Stimulated activated effector memory CD8-positive, alpha-beta T cell treated with anti-CD3 and anti-CD28 coated beads, Interleukin-12 subunit alpha, Interleukin-12 subunit beta, amount 100 ng/mL, for 72 hours (primary cell): ENCODE data around the gene LINC00305.

Experiments
- ATAC-seq: fragments of 150-1000 bp; cut with Tn5 transposase; 2 replicates; pipeline ENCODE4 v1.10.0; 2021
- DNase-seq, 2 donors: peaks; one replicate each; pipeline ENCODE4 v3.0.0; 2021 to 2022; ENCODE audit warnings: low spot score in 2 of 2
- H3K27ac Mint-ChIP-seq: one replicate; pipeline ENCODE4 v1.8.0; 2022; ENCODE audit warnings: mild to moderate bottlenecking, mixed read lengths
- H3K36me3 Mint-ChIP-seq: one replicate; pipeline ENCODE4 v1.8.0; 2022; ENCODE audit warnings: mild to moderate bottlenecking, mixed read lengths
- H3K4me1 Mint-ChIP-seq: one replicate; pipeline ENCODE4 v1.8.0; 2022; ENCODE audit warnings: mixed read lengths
- H3K4me3 Mint-ChIP-seq: one replicate; pipeline ENCODE4 v1.8.0; 2022; ENCODE audit warnings: mild to moderate bottlenecking, mixed read lengths
- H3K9me3 Mint-ChIP-seq: one replicate; pipeline ENCODE4 v1.8.0; 2022; ENCODE audit warnings: mixed read lengths

LINC00305 gene

GRCh38 chr18:64134044-64134747, 14.7 kb downstream of the LINC00305 start:
- Mint-ChIP-seq H3K4me3 (no peak overlapping the region), H3K27ac (no peak overlapping the region), H3K9me3 (peaks cover 2% of the 10 kb centered on the region), H3K4me1 (no peaks in the 10 kb centered on the region), H3K36me3 (no peaks in the 10 kb centered on the region)
- DNase-seq, result no peak
- no peak for ATAC-seq

DNA sequence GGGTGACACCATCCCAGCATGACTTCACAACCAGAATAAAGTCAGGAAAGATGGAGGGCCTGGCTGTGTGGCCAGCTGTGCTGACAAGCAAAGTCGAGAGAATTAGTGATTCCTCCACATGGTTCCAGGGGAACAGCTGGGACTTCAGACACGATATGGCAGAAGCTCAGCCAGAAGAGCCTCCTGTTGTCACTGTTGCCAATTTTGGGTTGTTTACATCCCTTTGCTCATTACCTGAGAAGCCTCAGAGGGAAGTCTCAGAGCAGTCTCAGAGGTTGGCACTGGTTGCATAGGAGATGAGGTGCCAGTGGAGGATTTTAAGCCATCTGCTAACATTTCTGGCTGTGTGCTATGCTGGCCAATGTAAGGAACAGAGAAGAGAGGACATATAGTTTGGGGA, 16.0 kb downstream of the LINC00305 start:
- Mint-ChIP-seq H3K4me1 (no peaks in the 10 kb centered on the region), H3K27ac (no peak overlapping the region), H3K4me3 (no peak overlapping the region)

GRCh38 chr18:64131314-64131713, 17.6 kb downstream of the LINC00305 start:
- no peak for DNase-seq
- Mint-ChIP-seq H3K4me3 (no peak overlapping the region), H3K4me1 (no peaks in the 10 kb centered on the region), H3K27ac (no peak overlapping the region), H3K9me3 (no peaks in the 10 kb centered on the region), H3K36me3 (no peaks in the 10 kb centered on the region)
- ATAC-seq, result no peak

More for the DNA sequence above, 16.0 kb downstream of the LINC00305 start:
- Mint-ChIP-seq H3K9me3 (peaks cover 2% of the 10 kb centered on the region), H3K36me3 (no peaks in the 10 kb centered on the region)
- DNase-seq (no peak), ATAC-seq (no peak)

DNA sequence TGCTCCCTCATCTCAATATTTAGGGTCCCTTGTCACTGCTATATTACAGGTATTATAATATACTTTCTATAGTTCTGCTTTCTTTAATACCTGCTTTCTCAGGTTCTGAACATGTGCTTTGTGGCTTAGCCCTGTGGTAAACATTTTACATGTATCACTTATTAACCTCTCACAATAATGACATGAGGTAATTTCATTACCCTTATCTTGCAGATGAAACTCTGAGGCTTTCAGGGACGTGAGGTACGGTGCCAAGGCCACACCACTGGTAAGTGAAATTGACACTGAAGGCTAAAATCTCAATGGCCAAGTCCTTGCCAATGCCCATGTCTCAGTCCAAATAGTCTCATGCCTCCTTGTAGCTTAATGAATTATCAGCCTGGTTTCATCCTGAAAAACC, 21.7 kb downstream of the LINC00305 start:
- Mint-ChIP-seq H3K4me3 (no peak overlapping the region), H3K9me3 (no peaks in the 10 kb centered on the region), H3K27ac (no peak overlapping the region), H3K4me1 (no peaks in the 10 kb centered on the region), H3K36me3 (no peaks in the 10 kb centered on the region)
- no peak for DNase-seq
- ATAC-seq, result no peak

- no peaks in the 10 kb centered on the region for H3K36me3 Mint-ChIP-seq
- H3K4me3 Mint-ChIP-seq, result no peak overlapping the region
- DNase-seq (no peak), ATAC-seq (no peak)
- H3K4me1 Mint-ChIP-seq, result no peaks in the 10 kb centered on the region
- H3K27ac Mint-ChIP-seq, result no peak overlapping the region
- no peaks in the 10 kb centered on the region for H3K9me3 Mint-ChIP-seq
Observed at GRCh38 chr18:64119916-64120315, 29.0 kb downstream of the LINC00305 start.

DNA sequence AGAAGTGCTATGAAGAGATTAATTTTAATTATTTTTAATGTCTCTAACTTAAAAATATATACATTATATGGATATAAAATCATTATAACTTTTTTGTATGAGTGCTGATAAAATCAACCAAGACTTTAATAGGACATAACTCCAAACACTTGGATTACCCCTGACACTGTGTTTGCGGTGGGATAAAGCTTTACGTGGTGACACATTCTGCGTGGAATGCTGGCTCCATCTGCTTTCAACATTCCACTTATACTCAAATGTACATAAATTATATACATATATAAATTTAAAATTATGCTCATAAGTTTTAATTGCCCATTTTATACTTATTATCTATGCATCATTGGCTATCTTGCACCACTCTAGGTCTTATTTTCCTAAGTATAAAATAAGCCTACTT, 30.5 kb downstream of the LINC00305 start:
- no peaks in the 10 kb centered on the region for H3K4me1 Mint-ChIP-seq
- no peak for DNase-seq
- H3K27ac Mint-ChIP-seq, result no peak overlapping the region
- no peak for ATAC-seq
- H3K36me3 Mint-ChIP-seq, result no peaks in the 10 kb centered on the region
- H3K4me3 Mint-ChIP-seq, result no peak overlapping the region
- H3K9me3 Mint-ChIP-seq, result no peaks in the 10 kb centered on the region

DNA sequence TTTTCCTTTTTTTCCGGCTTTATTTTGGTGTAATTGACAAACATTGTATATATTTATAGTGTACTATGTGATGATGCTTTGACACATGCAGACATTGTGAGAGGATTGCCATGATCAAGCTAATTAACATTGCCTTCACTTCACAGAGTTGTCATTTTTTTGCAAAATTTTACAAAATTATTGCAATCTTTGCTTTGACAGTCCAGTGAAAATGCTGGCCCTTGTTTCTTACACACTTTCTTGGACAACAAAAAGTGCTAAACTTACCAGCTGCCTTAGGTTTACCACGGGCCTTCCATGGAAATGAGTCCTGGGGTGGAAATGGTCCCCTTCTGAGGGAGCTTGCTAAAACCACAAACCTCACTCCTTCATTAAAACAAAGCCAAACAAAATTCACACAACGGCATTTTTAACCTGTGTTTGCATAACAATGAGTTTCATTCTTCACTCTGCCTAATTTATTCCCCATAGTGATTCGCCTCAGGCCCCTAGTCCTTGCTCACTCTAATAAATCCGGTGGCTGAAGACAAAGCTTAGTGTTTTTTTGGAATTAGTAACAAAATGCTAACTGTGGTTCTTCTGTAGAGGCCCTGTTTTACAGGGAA, 32.2 kb downstream of the LINC00305 start:
- ATAC-seq, result no peak
- no peaks in the 10 kb centered on the region for H3K4me1 Mint-ChIP-seq
- no peaks in the 10 kb centered on the region for H3K36me3 Mint-ChIP-seq
- H3K4me3 Mint-ChIP-seq, result no peak overlapping the region
- no peak for DNase-seq
- H3K9me3 Mint-ChIP-seq, result no peaks in the 10 kb centered on the region
- H3K27ac Mint-ChIP-seq, result no peak overlapping the region

- ATAC-seq (no peak), DNase-seq (no peak)
- Mint-ChIP-seq H3K4me3 (no peak overlapping the region), H3K4me1 (no peaks in the 10 kb centered on the region), H3K27ac (no peak overlapping the region), H3K36me3 (no peaks in the 10 kb centered on the region), H3K9me3 (no peaks in the 10 kb centered on the region)
Observed at GRCh38 chr18:64115881-64116280, 33.0 kb downstream of the LINC00305 start.

DNA sequence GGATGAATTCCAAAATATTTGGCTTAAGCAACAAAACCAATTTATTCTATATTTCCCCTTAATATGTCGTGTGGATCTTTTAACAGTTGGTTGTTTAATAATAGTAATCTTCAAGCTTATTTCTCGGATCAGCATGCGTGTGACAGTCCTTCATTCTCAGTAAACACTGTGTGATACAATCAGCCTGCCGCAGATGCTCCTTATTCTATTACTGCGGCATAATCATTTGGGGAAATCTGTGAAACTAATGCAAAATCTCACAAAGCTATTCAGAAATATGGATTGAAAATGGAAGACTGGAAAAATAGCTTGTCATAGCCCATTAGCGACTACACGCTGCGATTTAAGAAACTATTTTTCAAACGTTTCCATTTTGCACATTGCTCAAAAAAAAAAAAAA, 36.9 kb downstream of the LINC00305 start:
- ATAC-seq, result no peak
- H3K36me3 Mint-ChIP-seq, result no peaks in the 10 kb centered on the region
- H3K27ac Mint-ChIP-seq, result no peak overlapping the region
- H3K4me1 Mint-ChIP-seq, result no peaks in the 10 kb centered on the region
- no peaks in the 10 kb centered on the region for H3K9me3 Mint-ChIP-seq
- DNase-seq, result no peak
- no peak overlapping the region for H3K4me3 Mint-ChIP-seq

DNA sequence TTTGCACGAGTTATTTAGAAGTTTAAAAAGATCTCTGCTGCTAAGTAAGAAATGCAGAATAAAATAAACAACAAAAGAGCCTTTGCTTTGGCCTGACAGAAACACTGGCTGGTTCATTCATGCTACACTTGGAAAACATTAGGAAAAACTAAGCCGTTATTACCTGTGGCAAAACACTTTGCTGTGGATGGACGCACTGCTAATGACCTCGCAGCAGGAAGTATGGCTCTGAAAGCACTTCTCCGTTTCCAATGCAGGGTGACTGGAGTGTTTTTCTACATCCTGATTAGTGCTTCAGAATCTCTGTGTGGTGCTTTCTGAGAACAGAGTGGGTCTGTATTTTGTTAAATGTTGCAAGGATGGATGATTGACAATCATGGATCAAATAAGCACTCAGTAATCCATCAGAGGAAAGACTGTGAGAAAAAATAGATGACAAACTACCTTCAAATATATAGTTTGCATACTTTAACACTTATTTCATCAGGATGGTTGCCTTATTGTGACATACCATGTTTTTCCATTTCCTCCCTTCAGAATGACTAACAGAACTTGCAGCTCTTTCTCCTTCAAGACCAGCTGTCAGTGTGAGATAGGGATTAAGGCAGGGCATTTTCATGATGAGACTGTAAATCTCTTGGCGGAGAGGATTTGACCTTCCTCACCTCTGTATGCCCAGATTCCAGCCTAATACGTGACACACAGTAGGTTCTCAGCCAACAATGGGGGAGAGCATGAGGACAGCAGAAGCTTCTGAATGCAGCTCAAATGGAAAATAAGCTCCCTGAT, 38.0 kb downstream of the LINC00305 start:
- no peak overlapping the region for H3K4me3 Mint-ChIP-seq
- ATAC-seq (no peak), DNase-seq (no peak)
- H3K27ac Mint-ChIP-seq, result no peak overlapping the region
- no peaks in the 10 kb centered on the region for H3K9me3 Mint-ChIP-seq
- H3K4me1 Mint-ChIP-seq, result no peaks in the 10 kb centered on the region
- H3K36me3 Mint-ChIP-seq, result no peaks in the 10 kb centered on the region

GRCh38 chr18:64103986-64104385, 44.9 kb downstream of the LINC00305 start:
- ATAC-seq (no peak), DNase-seq (no peak)
- Mint-ChIP-seq H3K27ac (no peak overlapping the region), H3K4me3 (no peak overlapping the region), H3K4me1 (no peaks in the 10 kb centered on the region), H3K9me3 (no peaks in the 10 kb centered on the region), H3K36me3 (no peaks in the 10 kb centered on the region)

DNA sequence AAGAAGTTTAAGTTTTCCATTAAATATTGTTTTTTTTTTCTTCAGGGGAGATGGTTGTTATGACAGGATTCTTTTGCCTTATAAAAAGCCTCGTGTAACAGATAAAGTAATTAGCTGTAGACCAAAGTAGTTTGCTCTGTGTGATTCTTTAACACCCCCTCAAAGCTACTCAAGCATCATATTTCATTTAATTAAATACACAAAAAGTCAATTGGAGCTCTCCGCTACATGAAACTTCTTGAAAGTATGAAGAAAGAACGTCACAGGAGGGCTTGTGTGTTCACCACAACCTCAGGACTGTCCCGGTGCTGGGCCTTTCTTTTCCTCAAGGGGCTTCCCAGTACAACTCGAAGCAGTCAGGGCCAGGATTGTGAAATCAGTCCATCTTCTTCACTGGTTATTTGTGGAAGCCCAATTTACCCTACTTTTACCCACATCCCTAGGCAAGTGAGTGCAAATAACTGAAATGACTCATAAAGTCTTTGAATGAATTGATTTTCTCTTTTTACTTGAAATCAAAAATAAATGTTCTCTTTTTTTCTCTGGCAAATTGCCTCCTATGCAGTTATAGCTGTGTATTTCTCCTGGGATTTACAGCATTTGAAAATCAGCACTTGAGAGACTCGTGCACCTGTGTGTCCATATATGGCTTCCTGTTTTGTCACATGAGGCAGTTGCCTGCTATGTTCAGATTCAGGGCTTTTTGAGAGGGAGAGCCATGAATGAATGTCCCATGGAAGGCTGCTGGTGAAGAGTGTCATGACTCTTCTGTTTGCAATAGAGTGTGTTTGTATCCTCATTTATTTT, 48.6 kb downstream of the LINC00305 start:
- Mint-ChIP-seq H3K4me1 (no peaks in the 10 kb centered on the region), H3K4me3 (no peak overlapping the region), H3K27ac (no peak overlapping the region), H3K36me3 (no peaks in the 10 kb centered on the region), H3K9me3 (no peaks in the 10 kb centered on the region)
- DNase-seq (no peak), ATAC-seq (no peak)

DNA sequence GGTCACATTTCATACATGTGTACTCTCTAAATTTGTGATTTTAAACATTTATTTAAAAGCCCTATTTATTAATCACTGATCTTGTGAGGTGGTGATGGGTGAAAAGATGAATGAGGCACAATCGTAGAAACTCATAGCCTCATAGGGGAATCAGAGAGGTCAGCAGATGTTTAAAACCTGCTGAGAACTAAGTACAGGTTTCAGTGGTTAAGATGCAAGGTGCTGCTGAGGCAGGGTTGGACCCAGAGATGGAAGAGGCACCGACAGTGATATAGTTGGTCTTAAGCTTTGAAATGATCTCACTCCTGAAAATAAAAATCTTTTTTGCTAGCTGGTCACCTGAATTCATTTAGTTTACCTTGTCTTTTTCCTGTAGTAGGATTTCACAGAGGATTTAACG, 49.6 kb downstream of the LINC00305 start:
- Mint-ChIP-seq H3K36me3 (no peaks in the 10 kb centered on the region), H3K9me3 (no peaks in the 10 kb centered on the region), H3K4me3 (no peak overlapping the region), H3K27ac (no peak overlapping the region), H3K4me1 (no peaks in the 10 kb centered on the region)
- no peak for DNase-seq
- ATAC-seq, result no peak

GRCh38 chr18:64097497-64097896, 51.4 kb downstream of the LINC00305 start:
- no peak for DNase-seq
- Mint-ChIP-seq H3K9me3 (no peaks in the 10 kb centered on the region), H3K4me1 (no peaks in the 10 kb centered on the region), H3K36me3 (no peaks in the 10 kb centered on the region), H3K27ac (no peak overlapping the region), H3K4me3 (no peak overlapping the region)
- ATAC-seq, result no peak

DNA sequence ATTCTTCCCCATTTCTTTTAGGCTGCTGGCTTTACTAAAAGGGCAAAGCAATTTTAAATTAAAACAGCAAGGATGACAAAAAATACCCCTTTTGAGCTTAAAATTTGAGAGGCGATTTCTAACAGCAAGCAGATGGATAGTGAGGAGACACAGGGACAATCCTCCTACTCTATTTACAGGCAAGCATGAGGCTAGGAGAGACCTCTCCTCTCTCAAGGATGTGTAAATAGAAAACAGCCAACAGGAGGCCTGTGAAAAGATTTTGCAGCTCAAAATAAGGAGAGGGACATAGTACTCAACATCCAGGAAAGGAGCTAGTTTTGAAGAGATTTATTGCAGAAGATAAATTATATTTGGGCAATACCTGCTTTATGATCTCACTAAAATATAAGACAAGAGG, 53.8 kb downstream of the LINC00305 start:
- H3K4me3 Mint-ChIP-seq, result no peak overlapping the region
- H3K4me1 Mint-ChIP-seq, result no peaks in the 10 kb centered on the region
- H3K27ac Mint-ChIP-seq, result no peak overlapping the region
- no peaks in the 10 kb centered on the region for H3K36me3 Mint-ChIP-seq
- DNase-seq, result no peak
- ATAC-seq, result no peak
- no peaks in the 10 kb centered on the region for H3K9me3 Mint-ChIP-seq
